NCI-H226 (cell line): ENCODE data around the gene CRKL.
"Not testable (repeated sequence)": the region's sequence is repeated elsewhere in the genome, so short reads cannot be mapped to it uniquely, and the experiment has no call there.

ENCODE experiments used
- DNase-seq: peaks from one replicate; pipeline ENCODE4 v3.0.0-alpha.2; 2015

Gene CRKL

GRCh38 chr22:20935049-20935448 is 17.8 kb downstream of the CRKL start:
- not testable (repeated sequence) for DNase-seq

GRCh38 chr22:20935780-20936539 is 18.8 kb downstream of the CRKL start:
- DNase-seq = not testable (repeated sequence)

- no peak for DNase-seq
Measured at GRCh38 chr22:20937031-20937793, 20.0 kb downstream of the CRKL start.

GRCh38 chr22:20937794-20938671 is 20.8 kb downstream of the CRKL start:
- DNase-seq = no peak

GRCh38 chr22:20939457-20940185 is 22.4 kb downstream of the CRKL start:
- DNase-seq = not testable (repeated sequence)

GRCh38 chr22:20940186-20940651 is 23.0 kb downstream of the CRKL start:
- no peak for DNase-seq

GRCh38 chr22:20940904-20941385 is 23.7 kb downstream of the CRKL start:
- DNase-seq = no peak

- DNase-seq = not testable (repeated sequence)
Measured at GRCh38 chr22:20942203-20942902, 25.1 kb downstream of the CRKL start.

GRCh38 chr22:20943104-20943933 is 26.1 kb downstream of the CRKL start:
- DNase-seq = no peak

- DNase-seq = no peak
Measured at GRCh38 chr22:20944042-20944441, 26.8 kb downstream of the CRKL start.

- no peak for DNase-seq
Measured at GRCh38 chr22:20945578-20945934, 28.3 kb downstream of the CRKL start.

- DNase-seq = no peak
Measured at GRCh38 chr22:20946080-20946986, 29.1 kb downstream of the CRKL start.

GRCh38 chr22:20946991-20947390 is 29.8 kb downstream of the CRKL start:
- no peak for DNase-seq

GRCh38 chr22:20948450-20948849 is 31.2 kb downstream of the CRKL start:
- DNase-seq = no peak

GRCh38 chr22:20948989-20949388 is 31.8 kb downstream of the CRKL start:
- DNase-seq = no peak

- no peak for DNase-seq
Measured at GRCh38 chr22:20949698-20950183, 32.5 kb downstream of the CRKL start.

- DNase-seq = no peak
Measured at GRCh38 chr22:20951151-20951931, 34.1 kb downstream of the CRKL start.

- no peak for DNase-seq
Measured at GRCh38 chr22:20951932-20952380, 34.7 kb downstream of the CRKL start.
